ENCODE data around the gene NCOA7. TPM values are rescaled to one million over a fixed set of nuclear protein-coding genes. Genes with fewer than 3 reads are reported as not detected.

NCOA7 gene
- total RNA-seq, 6 experiments from 2014 or later, result 11.4 to 71.8 (median 23.0) TPM

DNA sequence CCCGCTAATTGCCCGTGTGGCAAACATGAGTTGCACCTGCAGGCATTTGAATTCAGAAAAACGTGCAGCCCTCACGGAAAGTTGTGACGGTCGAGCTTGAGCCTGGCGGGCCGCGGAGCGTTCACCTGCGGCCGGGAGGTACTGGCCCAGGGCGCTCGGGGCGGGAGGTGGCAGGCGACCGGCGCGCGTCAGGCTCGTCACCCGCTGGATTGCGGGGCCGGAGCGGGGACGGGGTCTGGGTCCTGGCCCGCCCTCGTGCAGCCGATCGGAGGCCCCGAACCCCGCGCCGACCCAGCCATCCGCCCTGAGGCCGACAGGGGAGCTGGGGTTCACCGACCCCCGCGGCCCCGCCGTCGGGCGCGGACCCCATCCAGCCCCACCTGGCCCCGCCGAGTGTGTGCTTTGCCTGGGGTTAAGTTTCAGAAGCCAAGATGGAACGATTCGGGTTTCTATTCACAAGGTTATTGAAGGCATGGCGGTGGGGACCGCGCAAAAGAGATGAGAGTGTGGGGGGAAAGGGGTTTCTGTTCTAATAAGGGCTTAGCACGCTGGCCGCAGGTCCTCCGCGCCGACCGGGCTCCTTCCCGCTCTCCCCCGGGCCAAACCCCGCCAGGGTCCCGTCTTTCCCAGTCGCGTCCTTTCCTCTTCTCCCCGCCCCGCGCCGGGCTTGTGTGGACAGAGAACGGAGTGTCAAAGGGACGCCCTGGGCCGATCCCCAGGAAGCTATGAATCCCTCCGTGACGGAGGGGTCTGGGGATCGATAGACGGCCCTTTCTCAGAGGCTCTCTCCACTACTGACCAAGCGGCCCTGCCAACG is 43.0 kb upstream of the NCOA7 start:
- peak overlapping the region; percentile 85 to 97 (median 94) for H3K27ac ChIP-seq
- peaks cover 0 to 29% (median 0%) of the 10 kb centered on the region in 4 donors for H3K4me1 ChIP-seq
- H3K9me3 ChIP-seq, result no peaks in the 10 kb centered on the region
- under 1% methylated on average over 32 of the region's 76 CpGs for WGBS (ENCODE audit: insufficient coverage, low coverage, low lambda C conversion rate, missing lambda C conversion rate)
- TF ChIP-seq, protein P1, sequence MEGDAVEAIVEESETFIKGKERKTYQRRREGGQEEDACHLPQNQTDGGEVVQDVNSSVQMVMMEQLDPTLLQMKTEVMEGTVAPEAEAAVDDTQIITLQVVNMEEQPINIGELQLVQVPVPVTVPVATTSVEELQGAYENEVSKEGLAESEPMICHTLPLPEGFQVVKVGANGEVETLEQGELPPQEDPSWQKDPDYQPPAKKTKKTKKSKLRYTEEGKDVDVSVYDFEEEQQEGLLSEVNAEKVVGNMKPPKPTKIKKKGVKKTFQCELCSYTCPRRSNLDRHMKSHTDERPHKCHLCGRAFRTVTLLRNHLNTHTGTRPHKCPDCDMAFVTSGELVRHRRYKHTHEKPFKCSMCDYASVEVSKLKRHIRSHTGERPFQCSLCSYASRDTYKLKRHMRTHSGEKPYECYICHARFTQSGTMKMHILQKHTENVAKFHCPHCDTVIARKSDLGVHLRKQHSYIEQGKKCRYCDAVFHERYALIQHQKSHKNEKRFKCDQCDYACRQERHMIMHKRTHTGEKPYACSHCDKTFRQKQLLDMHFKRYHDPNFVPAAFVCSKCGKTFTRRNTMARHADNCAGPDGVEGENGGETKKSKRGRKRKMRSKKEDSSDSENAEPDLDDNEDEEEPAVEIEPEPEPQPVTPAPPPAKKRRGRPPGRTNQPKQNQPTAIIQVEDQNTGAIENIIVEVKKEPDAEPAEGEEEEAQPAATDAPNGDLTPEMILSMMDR (IDR thresholded peaks at IDR 0.05), result no peak
- peak; percentile 30 for TF ChIP-seq POLR2A (IDR thresholded peaks at IDR 0.05)
- peak overlapping the region; percentile 68 to 78 (median 75) for H3K4me3 ChIP-seq
- H3K27me3 ChIP-seq, result no peaks in the 10 kb centered on the region
- DNase-seq (peak; percentile 66 to 74 (median 72)), ATAC-seq (peak; percentile 21 to 44 (median 24))
- H3K36me3 ChIP-seq, result no peaks in the 10 kb centered on the region
- intact Hi-C loops (cut with DNase I), result no loop called here

DNA sequence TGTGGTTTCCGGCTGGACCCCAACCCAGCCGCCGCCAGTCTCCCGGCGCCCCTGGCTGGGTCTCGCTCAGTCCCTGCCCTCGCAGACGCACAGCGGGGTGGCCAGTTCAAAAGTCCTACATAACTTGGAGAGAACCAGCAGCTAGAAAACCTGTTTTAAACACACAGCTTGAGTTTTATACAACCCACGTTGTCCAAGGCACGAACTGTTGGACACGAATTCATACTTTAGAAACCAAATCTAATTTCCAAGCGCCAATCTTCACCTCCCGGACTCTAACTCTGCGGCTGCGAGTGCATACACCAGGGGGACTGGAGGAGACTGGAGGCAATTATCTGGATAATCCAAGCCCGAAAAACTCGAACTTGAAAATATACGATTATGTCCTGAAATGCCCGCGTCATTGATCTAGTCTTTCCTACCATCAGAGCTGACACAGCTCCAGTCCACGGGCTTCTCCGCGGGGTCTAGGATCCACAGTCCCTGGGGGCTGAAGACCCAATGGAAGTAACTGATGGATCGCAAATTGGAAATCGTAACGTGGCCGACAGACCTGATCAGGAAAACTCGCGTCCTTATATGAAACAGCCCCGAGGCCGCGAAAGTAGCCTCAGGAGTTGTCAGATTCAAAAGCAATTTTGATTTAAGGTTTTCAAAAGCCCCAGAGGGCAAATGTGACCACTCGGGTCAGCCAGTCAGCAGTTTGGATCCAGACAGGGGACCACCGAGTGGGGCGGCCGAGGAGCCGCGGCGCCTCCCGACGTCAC is 42.2 kb upstream of the NCOA7 start:
- Histone ChIP-seq H3K36me3 (no peaks in the 10 kb centered on the region), H3K4me1 (peaks cover 0 to 33% (median 0%) of the 10 kb centered on the region in 4 donors), H3K27ac (peak overlapping the region; percentile 85 to 97 (median 94)), H3K9me3 (no peaks in the 10 kb centered on the region), H3K4me3 (peak overlapping the region; percentile 68 to 78 (median 75)), H3K27me3 (no peaks in the 10 kb centered on the region)
- ATAC-seq, result peak; percentile 11 to 26 (median 22)
- TF ChIP-seq, protein P1 (IDR thresholded peaks at IDR 0.05), result no peak
- TF ChIP-seq POLR2A (IDR thresholded peaks at IDR 0.05), result no peak
- DNase-seq, result peak in 2 of 3 donors; percentile 18 to 50
- intact Hi-C loops (cut with DNase I), result no loop called here
- WGBS (ENCODE audit: insufficient coverage, low coverage, low lambda C conversion rate, missing lambda C conversion rate), result 2% methylated on average over 26 of the region's 42 CpGs

- Histone ChIP-seq H3K27me3 (no peaks in the 10 kb centered on the region), H3K4me1 (peaks cover 0 to 39% (median 2%) of the 10 kb centered on the region in 4 donors), H3K36me3 (no peaks in the 10 kb centered on the region), H3K4me3 (peak within 1 kb of the TSS; percentile 68 to 78 (median 75)), H3K27ac (peak within 1 kb of the TSS; percentile 85 to 97 (median 94)), H3K9me3 (no peaks in the 10 kb centered on the region)
- peak; percentile 96 to 98 (median 98) for DNase-seq
- TF ChIP-seq, protein P1 (IDR thresholded peaks at IDR 0.05), result peak in 1 of 4 donors; percentile 11
- peak; percentile 98 for TF ChIP-seq POLR2A (IDR thresholded peaks at IDR 0.05)
- intact Hi-C loops (cut with DNase I), result no loop called here
- ATAC-seq, result peak; percentile 77 to 89 (median 79)
- WGBS (ENCODE audit: insufficient coverage, low coverage, low lambda C conversion rate, missing lambda C conversion rate), result 0% methylated on average over 14 of the region's 95 CpGs
Observed at GRCh38 chr6:125749173-125749864, 41.4 kb upstream of the NCOA7 start, which contains the start of gene HEY2. HEY2 (plus strand) TSS chr6:125749632; CDS start chr6:125749777, 145 bp downstream.

Data from right lobe of liver (tissue), 6 donors.